Left kidney (tissue), 8 donors: Measurements from ENCODE around the gene WLS. TPM values are rescaled to one million over a fixed set of nuclear protein-coding genes. Genes with fewer than 3 reads are reported as not detected.
"Not testable (repeated sequence)": the region's sequence is repeated elsewhere in the genome, so short reads cannot be mapped to it uniquely, and the experiment has no call there.

Experiments used
- DNase-seq: peaks from one replicate; pipeline ENCODE4 v3.0.0-alpha.2; 2013
- long read RNA-seq, 8 donors: transcript quantifications; one replicate each; lab custom pipeline, GENCODE V29; 2026
- polyA plus RNA-seq: library from polyadenylated mRNA; unstranded; fragments of 120-200 nt; gene quantifications from one replicate; pipeline ENCODE4 v1.2.1, GENCODE V29; 2013; ENCODE audit not compliant: insufficient read length

Gene WLS
- polyA plus RNA-seq, result 153 TPM
- long read RNA-seq, donor 1, transcript WLS-201 (12 exons, 2,748 nt), result major isoform, 16 of 40 reads
- long read RNA-seq, donor 1, partial matches to known transcripts, result 17 of 40 reads
- long read RNA-seq, donor 1, other reads (novel, unspliced or antisense), result 0 of 40 reads
- long read RNA-seq, donor 2, transcript WLS-201 (12 exons, 2,748 nt), result major isoform, 13 of 26 reads
- long read RNA-seq, donor 2, partial matches to known transcripts, result 8 of 26 reads
- long read RNA-seq, donor 2, other reads (novel, unspliced or antisense), result 0 of 26 reads
- long read RNA-seq, donor 3, transcript WLS-201 (12 exons, 2,748 nt), result major isoform, 15 of 40 reads
- long read RNA-seq, donor 3, partial matches to known transcripts, result 15 of 40 reads
- long read RNA-seq, donor 3, other reads (novel, unspliced or antisense), result 6 of 40 reads
- long read RNA-seq, donor 4, partial matches to known transcripts, result 0 of 1 reads
- long read RNA-seq, donor 4, other reads (novel, unspliced or antisense), result 0 of 1 reads
- long read RNA-seq, donor 5, transcript WLS-201 (12 exons, 2,748 nt), result major isoform, 18 of 39 reads
- long read RNA-seq, donor 5, partial matches to known transcripts, result 7 of 39 reads
- long read RNA-seq, donor 5, other reads (novel, unspliced or antisense), result 13 of 39 reads
- long read RNA-seq, donor 6, transcript WLS-201 (12 exons, 2,748 nt), result major isoform, 13 of 39 reads
- long read RNA-seq, donor 6, transcript WLS-203 (2 exons, 700 nt), result minor isoform, 7 of 39 reads
- long read RNA-seq, donor 6, partial matches to known transcripts, result 12 of 39 reads
- long read RNA-seq, donor 6, other reads (novel, unspliced or antisense), result 5 of 39 reads
- long read RNA-seq, donor 7, transcript WLS-201 (12 exons, 2,748 nt), result major isoform, 22 of 69 reads
- long read RNA-seq, donor 7, partial matches to known transcripts, result 42 of 69 reads
- long read RNA-seq, donor 7, other reads (novel, unspliced or antisense), result 0 of 69 reads
- long read RNA-seq, donor 8, transcript WLS-201 (12 exons, 2,748 nt), result major isoform, 7 of 11 reads
- long read RNA-seq, donor 8, partial matches to known transcripts, result 0 of 11 reads
- long read RNA-seq, donor 8, other reads (novel, unspliced or antisense), result 0 of 11 reads

DNA sequence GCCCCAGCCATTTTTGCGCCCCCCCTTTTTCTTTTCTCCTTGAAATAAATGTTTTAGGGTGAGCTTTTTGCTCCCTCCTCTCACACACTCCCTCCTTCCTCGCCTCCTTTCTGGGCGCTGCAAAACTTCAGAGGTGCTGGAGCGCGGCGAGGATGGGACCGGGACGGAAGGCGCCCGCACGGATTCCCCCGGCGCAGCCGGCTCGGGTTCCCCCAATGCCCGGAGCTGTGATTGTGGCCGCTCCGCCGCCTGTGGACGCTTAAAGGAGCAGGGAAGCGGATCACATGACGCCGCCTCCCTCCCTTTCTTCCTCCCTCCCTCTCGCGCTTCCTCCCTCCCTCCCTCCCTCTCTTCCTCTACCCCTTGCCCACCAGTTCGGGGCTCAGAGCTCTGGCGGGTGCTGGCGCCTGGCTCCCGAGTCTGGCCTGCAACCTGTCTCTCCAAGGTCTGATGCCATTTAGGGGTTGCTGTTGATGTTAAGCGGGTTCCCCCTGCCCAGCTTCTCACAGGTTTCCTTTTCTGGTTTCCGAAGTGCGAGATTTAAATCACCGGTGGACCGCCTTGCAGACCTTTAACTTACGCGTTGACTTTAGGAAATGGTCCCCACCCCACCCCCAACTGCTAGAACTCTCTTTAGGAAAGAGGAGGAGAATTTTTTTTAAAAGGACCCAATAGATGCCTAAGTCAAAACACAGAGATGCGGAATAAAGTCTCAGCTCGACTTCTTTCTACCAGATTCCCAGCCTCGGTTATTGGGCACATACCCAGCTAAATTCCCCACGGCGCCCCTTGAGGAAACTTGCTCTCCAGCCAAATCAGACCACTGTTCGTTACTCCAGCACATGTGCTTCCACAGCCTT, at the start of gene WLS:
Gene WLS, minus strand, starts transcription at position 235 of the 860 bp plus-strand sequence. Its CDS starts 224 bp downstream, at position 11.
- peak; percentile 81 for DNase-seq

DNA sequence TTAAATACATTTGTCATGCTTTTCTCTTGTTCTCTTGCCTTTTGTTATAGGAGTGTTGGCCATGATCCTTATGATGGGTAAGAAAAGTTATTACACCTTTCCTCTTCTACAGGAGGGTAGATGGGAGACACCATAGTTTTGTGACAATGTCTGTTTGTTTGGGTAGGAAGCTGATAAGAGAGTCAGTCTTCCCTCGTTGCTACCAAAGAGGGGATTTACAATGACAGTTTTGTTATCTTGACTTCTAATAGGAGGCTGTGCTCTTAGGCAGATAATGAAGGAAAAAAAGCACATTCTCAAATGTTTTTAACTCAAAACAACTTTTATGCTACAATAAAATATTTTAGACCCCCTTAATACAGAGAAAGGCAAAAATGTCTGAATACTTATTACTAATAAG, 48.0 kb upstream of the WLS start:
- DNase-seq, result no peak

- no peak for DNase-seq
Observed at GRCh38 chr1:68279846-68280245, 47.5 kb upstream of the WLS start.

GRCh38 chr1:68278221-68278620, 45.9 kb upstream of the WLS start:
- no peak for DNase-seq

DNA sequence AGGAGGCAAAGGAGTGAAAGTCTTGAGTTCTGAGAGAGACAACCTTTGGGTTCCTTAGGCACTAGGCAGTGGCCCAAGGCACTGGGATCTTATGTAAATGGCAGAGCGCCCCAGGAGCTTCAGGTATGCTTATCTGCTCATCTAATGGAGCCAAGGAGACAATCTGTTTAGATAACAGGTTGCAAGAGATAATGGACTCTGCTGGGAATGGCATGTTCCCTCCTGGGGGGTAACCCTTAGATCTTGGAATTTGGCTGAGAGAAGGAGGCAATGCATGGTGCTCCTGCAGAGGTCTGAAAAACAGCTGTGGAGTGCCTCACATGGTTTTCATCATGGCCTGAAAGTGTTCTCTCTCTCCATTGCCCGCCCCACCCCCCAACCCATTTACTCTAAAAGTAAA, 44.1 kb upstream of the WLS start:
- no peak for DNase-seq

DNA sequence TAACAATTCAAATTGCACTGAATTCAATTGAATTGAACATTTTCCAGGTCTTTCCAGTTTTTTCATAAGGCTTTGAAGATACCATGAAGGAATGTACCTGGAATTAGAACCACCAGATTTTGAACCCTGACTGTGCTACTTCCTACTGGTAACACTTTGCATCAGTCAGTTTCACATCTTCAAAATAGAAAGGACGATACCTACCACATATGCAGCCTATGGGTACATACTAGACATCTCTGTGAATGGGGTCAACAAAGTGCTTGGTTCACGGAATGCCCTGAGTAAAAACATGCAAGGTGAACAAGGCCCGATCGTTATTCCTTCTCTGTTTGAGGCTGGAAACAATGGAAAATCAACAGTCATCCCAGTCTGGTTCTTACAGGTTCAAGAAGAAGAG, 41.2 kb upstream of the WLS start:
- no peak for DNase-seq

DNA sequence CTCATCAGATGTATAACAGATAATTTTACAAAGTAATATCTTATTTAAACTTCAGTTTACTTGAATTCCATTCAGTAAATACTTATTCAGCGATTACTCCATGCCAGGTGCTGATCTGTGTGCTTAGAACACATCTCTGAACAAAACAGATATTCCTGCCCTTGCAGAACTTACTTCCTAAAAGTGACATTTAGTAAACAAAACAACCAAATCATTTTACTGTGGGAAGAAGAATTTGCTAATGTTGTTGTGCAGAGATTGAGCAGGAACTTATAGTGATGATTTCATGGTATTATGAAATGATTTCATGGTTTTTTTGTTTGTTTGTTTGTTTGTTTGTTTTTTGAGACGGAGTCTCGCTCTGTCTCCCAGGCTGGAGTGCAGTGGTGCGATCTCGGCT, 39.3 kb upstream of the WLS start:
- no peak for DNase-seq

DNA sequence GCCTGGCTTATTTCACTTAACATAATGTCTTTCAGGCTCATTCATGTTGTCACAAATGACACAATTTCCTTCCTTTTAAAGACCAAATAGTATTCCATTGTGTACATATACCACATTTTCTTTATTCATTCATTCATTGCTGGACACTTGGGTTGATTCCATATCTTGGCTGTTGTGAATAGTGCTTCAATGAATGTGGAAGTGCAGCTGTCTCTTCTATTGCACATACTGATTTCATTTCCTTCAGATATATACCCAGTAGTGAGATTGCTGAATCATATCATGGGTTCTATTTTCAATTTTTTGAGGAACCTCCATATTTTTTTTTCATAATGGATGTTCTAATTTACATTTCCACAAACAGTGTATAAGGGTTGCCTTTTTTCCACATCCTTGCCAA, 38.6 kb upstream of the WLS start:
- no peak for DNase-seq

DNA sequence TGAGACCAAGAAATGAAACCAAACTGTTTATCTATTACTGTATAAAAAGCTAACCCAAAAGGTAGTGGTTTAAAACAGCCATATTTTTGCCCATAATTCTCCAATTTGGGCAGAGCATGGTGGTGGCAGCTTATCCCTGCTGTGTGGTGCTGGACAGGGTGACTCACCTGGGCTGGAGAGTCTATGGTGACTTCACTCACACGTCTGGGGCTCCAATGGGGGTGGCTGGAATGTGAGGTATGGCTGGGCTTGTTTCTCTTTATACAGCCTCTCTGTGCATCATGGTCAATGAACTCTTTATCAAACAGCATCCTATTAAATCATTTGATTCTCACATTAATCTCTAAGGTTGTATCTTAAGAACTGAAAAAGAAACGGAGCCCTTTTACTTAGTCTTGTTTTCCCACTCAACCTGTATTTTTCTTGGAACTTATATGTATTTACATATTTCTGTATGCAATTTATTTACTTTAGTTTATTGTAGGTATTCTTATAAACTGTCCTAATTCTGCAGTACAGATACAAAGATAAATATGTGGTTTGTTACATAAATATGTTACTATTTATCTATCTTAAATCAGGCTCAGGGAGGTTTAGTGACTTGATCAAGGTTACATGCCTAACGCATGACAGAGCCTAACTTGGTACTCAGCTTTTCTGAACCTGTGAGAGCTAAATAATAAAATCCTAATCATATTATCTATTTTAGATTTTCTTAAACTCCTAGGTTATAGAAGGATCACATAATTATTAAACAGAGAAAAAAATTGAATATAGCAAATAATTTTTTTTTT, 37.5 kb upstream of the WLS start:
- DNase-seq, result no peak

- no peak for DNase-seq
Observed at GRCh38 chr1:68268896-68269483, 36.7 kb upstream of the WLS start.

DNA sequence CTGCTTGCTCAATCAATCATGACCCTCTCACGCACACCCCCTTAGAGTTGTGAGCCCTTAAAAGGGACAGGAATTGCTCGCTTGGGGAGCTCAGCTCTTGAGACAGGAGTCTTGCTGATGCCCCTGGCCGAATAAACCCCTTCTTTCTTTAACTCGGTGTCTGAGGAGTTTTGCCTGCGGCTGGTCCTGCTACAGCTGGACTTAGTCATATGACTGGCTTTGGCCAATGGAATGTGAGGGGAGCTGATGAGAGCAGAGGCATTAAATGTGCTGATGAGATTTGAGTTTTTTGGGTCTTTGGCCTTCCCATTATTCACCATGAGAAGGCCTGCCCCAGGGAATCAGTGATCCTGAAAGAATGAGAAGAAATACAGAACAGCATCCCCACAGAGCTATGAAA, 24.5 kb upstream of the WLS start:
- DNase-seq, result not testable (repeated sequence)

DNA sequence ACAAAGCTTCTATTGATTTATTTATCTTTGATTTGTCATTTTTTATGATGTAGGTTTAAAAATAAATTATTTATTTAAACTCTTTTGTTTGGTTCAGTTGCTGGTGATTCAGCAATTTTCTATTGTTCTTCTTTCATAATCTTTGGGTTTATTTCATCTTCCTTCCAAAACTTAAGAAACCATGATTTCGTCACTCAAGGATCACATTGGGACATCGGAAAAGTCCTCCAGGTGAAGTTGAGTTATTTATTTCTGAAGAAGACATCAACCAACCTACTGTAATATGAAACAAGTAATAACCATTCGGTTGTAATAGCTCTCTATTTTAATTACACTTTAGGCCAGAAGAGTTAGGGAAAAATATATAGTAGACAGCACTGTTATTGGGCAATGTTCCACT, 23.0 kb upstream of the WLS start:
- no peak for DNase-seq

DNA sequence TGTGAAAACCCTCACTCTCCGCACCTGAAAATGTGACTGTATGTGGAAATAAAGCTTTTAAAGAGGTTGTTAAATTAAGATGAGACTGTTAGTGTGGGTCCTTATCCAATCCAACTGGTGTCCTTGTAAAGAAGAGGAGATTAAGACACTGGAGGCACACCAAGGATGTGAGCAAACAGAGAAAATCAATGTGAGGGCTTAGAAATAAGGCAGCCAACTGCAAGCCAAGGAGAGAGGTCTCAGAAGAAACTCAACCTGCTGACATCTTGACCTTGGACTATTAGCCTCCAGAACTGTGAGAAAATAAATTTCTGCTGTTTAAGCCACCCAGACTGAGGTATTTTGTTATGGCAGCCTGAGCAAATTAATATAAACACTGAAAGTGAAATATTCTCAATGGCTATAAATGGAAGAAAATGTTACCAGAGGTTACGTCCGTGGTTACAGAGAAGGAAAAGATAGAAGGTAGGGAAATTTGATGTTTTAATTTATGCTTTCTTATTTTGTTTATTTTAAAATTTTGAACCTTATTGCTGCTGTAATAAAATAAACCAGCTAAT, 22.4 kb upstream of the WLS start:
- DNase-seq, result no peak

DNA sequence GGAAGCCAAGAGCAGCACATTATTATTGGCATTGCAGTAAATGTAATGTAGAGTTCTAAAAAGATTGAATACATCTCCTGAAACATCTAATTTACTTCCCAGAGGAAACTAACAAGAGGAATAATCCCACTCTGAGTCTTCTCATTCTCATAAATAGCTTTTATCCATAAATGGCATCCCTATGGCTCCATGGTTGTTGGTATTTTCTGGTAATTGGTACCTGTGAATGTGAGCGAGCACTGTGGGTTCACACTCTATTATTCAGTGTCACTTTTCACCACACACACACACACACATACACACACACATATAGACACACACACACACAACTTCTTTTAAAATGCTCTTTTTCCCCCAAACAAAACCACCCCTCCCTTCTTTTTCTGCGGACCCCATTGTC, 4.7 kb upstream of the WLS start:
- DNase-seq, result no peak

- DNase-seq, result no peak
Observed at GRCh38 chr1:68234094-68234493, 1.8 kb upstream of the WLS start.

DNA sequence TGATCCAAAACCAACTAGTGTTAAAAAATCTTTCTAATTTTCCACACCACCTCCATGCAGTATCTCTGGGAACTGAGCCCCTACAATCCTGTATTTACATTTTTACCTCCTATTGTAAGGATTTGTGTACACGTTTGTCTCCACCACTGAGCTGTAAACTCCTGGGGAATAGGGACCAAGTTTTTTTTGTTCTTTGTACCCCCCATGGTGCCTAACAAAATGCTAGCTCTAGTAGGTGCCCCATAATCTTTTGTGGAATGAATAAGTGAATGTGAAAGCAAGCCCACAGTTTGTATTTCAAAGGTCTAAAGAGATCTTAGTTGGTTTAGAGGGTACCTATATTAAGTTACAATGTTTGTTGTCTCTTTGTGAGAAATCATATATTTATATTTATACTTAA, 879 bp upstream of the WLS start:
- DNase-seq, result no peak

GRCh38 chr1:68231627-68232288, 565 bp downstream of the WLS start:
- DNase-seq, result no peak

DNA sequence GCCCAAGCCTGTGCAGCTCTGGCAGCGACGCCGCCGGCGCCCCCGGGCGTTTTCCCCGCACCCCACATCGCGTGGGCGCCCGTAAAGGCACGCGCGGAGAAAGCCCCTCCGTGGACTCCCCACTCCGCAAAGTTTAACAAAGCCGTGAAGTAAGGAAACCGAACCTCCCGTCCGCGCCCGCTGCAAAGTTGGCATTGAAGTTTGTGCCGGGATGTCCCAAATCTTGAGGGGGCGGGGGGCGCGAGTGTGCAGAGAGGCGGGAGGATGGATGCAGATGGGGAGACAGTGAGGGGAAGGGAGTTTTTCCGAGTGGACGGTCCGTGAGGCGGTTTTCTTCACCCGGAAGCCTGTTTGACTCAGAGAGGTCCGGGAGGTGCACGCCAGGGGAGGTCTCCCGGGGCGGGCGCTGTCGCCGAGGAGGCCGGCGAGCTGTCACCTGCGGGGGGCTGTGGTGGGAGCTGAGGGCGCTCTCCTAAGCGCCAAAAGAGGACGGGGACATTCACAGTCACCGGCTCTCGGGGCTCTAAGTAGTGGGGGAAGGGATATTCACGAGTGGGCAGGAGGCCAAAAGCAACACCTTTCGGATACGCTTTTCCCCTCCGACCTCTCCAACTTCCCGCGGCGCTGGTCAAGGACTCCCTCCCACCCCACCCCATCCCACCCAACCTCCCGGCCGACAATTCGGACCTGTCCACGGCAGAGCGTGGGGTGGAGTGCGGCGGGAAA, 1.3 kb downstream of the WLS start:
- DNase-seq, result no peak

DNA sequence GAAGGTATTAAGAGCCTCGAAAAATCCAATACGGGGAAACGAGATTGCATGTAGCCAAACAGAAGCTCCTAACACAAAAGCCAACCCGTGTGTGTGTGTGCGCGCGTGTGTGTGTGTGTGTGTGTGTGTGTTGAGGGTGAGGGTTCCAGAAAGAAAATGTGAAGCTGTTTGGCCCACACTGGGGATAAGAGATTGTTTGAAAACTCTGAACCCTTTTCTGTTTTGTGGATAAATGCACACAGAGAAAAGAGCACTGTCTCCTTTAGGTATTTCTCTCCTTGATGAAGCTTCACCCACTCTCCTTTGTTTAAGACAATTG, 1.9 kb downstream of the WLS start:
- DNase-seq, result no peak
